Astrocyte (in vitro differentiated cells and primary cell): ENCODE measurements around the gene KRT6A. TPM values are rescaled to one million over a fixed set of nuclear protein-coding genes. Genes with fewer than 3 reads are reported as not detected.

ENCODE experiments used
- DNase-seq: peaks from one replicate; pipeline ENCODE4 v3.0.0-alpha.2; 2010; ENCODE audit warnings: low read depth
- FAIRE-seq: peaks from 2 replicates; lab custom pipeline; 2011; peaks lifted over from hg19 to GRCh38; lab: Jason Lieb, UNC
- H2AFZ ChIP-seq: 2 replicates; pipeline ENCODE4 v1.6.0; 2012; ENCODE audit warnings: low read depth, low read length, inconsistent platforms
- H3K27ac ChIP-seq: 2 replicates; pipeline ENCODE4 v1.5.1; 2011; ENCODE audit warnings: low read depth, low read length, inconsistent platforms
- H3K27me3 ChIP-seq: 2 replicates; pipeline ENCODE4 v1.6.0; 2011; ENCODE audit warnings: low read length, inconsistent platforms; ENCODE audit not compliant: insufficient read depth
- H3K36me3 ChIP-seq: 2 replicates; pipeline ENCODE4 v1.5.1; 2011; ENCODE audit warnings: low read length, inconsistent platforms; ENCODE audit not compliant: insufficient read depth
- H3K4me1 ChIP-seq: 2 replicates; pipeline ENCODE4 v1.5.1; 2011; ENCODE audit warnings: low read length, inconsistent platforms; ENCODE audit not compliant: insufficient read depth
- H3K4me2 ChIP-seq: 2 replicates; pipeline ENCODE4 v1.6.0; 2012; ENCODE audit warnings: low read length, inconsistent platforms
- H3K4me3 ChIP-seq: 2 replicates; pipeline ENCODE4 v1.5.1; 2011; ENCODE audit warnings: low read depth, mild to moderate bottlenecking, low read length, inconsistent platforms; ENCODE audit not compliant: insufficient read depth
- H3K79me2 ChIP-seq: 2 replicates; pipeline ENCODE4 v1.6.0; 2012; ENCODE audit warnings: mild to moderate bottlenecking, low read length, inconsistent platforms; ENCODE audit not compliant: insufficient read depth
- H3K9ac ChIP-seq: 2 replicates; pipeline ENCODE4 v1.6.0; 2012; ENCODE audit warnings: mild to moderate bottlenecking, low read length, inconsistent platforms
- H3K9me3 ChIP-seq: 2 replicates; pipeline ENCODE4 v1.5.1; 2012; ENCODE audit warnings: low read depth, mild to moderate bottlenecking, low read length, inconsistent platforms; ENCODE audit not compliant: insufficient read depth
- H4K20me1 ChIP-seq: 2 replicates; pipeline ENCODE4 v1.6.0; 2012; ENCODE audit warnings: low read length, inconsistent platforms; ENCODE audit not compliant: insufficient read depth
- H3K27ac Mint-ChIP-seq: one replicate; pipeline ENCODE4 v1.8.0; 2021; ENCODE audit warnings: mild to moderate bottlenecking, mixed read lengths; ENCODE audit not compliant: unreplicated experiment
- H3K27me3 Mint-ChIP-seq: one replicate; pipeline ENCODE4 v1.8.0; 2021; ENCODE audit warnings: low read depth, mixed read lengths; ENCODE audit not compliant: unreplicated experiment
- H3K36me3 Mint-ChIP-seq: one replicate; pipeline ENCODE4 v1.8.0; 2021; ENCODE audit warnings: low read depth, mixed read lengths; ENCODE audit not compliant: unreplicated experiment
- H3K4me1 Mint-ChIP-seq: one replicate; pipeline ENCODE4 v1.8.0; 2021; ENCODE audit warnings: low read depth, mixed read lengths; ENCODE audit not compliant: unreplicated experiment
- H3K4me3 Mint-ChIP-seq: one replicate; pipeline ENCODE4 v1.8.0; 2021; ENCODE audit warnings: mild to moderate bottlenecking, moderate library complexity, mixed read lengths; ENCODE audit not compliant: unreplicated experiment
- H3K9me3 Mint-ChIP-seq: one replicate; pipeline ENCODE4 v1.8.0; 2021; ENCODE audit warnings: mild to moderate bottlenecking, mixed read lengths; ENCODE audit not compliant: unreplicated experiment
- CTCF ChIP-seq: IDR thresholded peaks from 2 replicates; pipeline ENCODE4 v1.5.1; 2011; ENCODE audit warnings: low read depth, mild to moderate bottlenecking, inconsistent platforms, low read length, moderate library complexity; ENCODE audit not compliant: insufficient read depth
- EZH2 ChIP-seq: IDR thresholded peaks from 2 replicates; pipeline ENCODE4 v1.6.1; 2012; ENCODE audit warnings: mild to moderate bottlenecking, low read length, inconsistent platforms; ENCODE audit not compliant: insufficient read depth
- total RNA-seq: library from RNA; stranded (reverse); gene quantifications from 2 replicates; pipeline ENCODE4 v1.2.1, GENCODE V29; 2021

Gene KRT6A
- total RNA-seq, 1 donor from 2014 or later, result 0.95 TPM

GRCh38 chr12:52518574-52519386 lies 25.7 kb upstream of the KRT6A start:
- Histone ChIP-seq H3K79me2 (no peaks in the 10 kb centered on the region), H3K4me3 (no peak overlapping the region), H3K9ac (no peak overlapping the region), H3K27me3 (peaks cover 22% of the 10 kb centered on the region), H3K9me3 (no peaks in the 10 kb centered on the region), H3K4me1 (no peaks in the 10 kb centered on the region), H3K36me3 (no peaks in the 10 kb centered on the region), H3K27ac (no peak overlapping the region), H4K20me1 (no peaks in the 10 kb centered on the region), H2AFZ (no peak overlapping the region), H3K4me2 (no peak overlapping the region)
- no peak overlapping the region for H3K27ac Mint-ChIP-seq
- H3K9me3 Mint-ChIP-seq, result no peaks in the 10 kb centered on the region
- no peak for DNase-seq
- no peak for TF ChIP-seq EZH2
- TF ChIP-seq CTCF, result no peak
- FAIRE-seq, result no peak
- peaks cover 5% of the 10 kb centered on the region for H3K36me3 Mint-ChIP-seq
- H3K4me3 Mint-ChIP-seq, result no peak overlapping the region
- peaks cover 3% of the 10 kb centered on the region for H3K4me1 Mint-ChIP-seq
- H3K27me3 Mint-ChIP-seq, result peaks cover 65% of the 10 kb centered on the region

GRCh38 chr12:52517888-52518287 lies 24.8 kb upstream of the KRT6A start:
- Mint-ChIP-seq H3K4me1 (peaks cover 3% of the 10 kb centered on the region), H3K36me3 (peaks cover 5% of the 10 kb centered on the region), H3K27ac (no peak overlapping the region), H3K9me3 (no peaks in the 10 kb centered on the region), H3K27me3 (peaks cover 62% of the 10 kb centered on the region), H3K4me3 (no peak overlapping the region)
- Histone ChIP-seq H4K20me1 (no peaks in the 10 kb centered on the region), H3K4me2 (no peak overlapping the region), H3K27ac (no peak overlapping the region), H3K4me3 (no peak overlapping the region), H2AFZ (no peak overlapping the region), H3K9me3 (no peaks in the 10 kb centered on the region), H3K27me3 (peaks cover 18% of the 10 kb centered on the region), H3K4me1 (no peaks in the 10 kb centered on the region), H3K9ac (no peak overlapping the region), H3K79me2 (no peaks in the 10 kb centered on the region), H3K36me3 (no peaks in the 10 kb centered on the region)
- FAIRE-seq, result no peak
- DNase-seq, result no peak
- TF ChIP-seq CTCF, result no peak
- TF ChIP-seq EZH2, result no peak
